ENCODE data around the gene CYP2D6.
"Not testable (repeated sequence)": the region's sequence is repeated elsewhere in the genome, so short reads cannot be mapped to it uniquely, and the experiment has no call there.

The CYP2D6 gene

GRCh38 chr22:42130639-42131431, at the start of gene CYP2D6:
Gene CYP2D6, minus strand, starts transcription at chr22:42130810. Its CDS starts 19 bp downstream, at chr22:42130791.
- DNase-seq (ENCODE audit: low read depth in 2 of 2) = not testable (repeated sequence)

DNA sequence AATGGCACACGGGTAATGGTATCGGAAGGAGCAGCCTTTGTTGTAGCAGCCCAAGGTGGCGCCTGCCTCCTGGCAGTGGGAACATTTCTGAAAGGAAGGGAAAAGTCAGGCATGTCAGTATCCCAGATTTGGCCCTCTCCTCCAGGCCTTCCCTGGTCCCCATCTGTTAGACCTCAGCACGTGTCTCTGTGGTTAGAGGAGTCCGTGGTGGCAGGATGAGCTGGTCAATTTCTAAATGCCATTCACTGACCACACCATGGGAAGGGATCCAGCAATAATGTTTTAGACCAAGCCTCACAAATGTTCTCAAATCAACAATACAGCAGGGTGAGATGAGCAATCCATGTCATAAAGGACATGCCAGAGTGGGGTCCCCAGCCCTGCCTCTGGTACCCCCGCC, 49.0 kb upstream of the CYP2D6 start:
- no peak for DNase-seq (ENCODE audit: low read depth in 2 of 2)

DNA sequence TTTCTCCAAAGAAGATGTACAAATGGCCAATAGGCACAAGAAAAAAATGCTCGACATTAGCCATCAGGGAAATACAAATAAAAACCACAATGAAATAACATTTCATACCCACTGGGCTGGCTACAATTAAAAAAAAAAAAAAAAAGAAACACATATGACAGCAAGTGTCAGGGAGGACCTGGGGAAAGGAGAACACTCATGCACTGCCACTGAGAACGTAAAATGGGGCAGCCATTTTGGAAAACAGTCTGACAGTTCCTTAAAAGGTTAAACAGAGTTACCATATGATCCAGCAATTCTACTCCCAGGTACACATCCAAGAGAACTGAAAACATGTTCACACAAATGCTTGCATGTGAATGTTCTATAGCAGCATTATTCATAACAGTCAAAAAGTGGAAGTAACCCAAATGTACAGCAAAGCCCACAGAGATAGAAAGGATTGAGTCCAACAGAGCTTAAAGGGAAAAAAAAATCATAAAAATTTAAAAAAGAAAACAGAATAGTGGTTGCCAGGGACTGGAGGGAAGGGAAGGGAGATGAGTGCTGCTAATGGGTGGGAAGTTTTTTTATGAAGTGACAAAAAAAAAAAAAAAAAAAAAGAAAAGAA, 48.4 kb upstream of the CYP2D6 start:
- no peak for DNase-seq (ENCODE audit: low read depth in 2 of 2)

GRCh38 chr22:42177891-42178336, 47.3 kb upstream of the CYP2D6 start:
- no peak for DNase-seq (ENCODE audit: low read depth in 2 of 2)

DNA sequence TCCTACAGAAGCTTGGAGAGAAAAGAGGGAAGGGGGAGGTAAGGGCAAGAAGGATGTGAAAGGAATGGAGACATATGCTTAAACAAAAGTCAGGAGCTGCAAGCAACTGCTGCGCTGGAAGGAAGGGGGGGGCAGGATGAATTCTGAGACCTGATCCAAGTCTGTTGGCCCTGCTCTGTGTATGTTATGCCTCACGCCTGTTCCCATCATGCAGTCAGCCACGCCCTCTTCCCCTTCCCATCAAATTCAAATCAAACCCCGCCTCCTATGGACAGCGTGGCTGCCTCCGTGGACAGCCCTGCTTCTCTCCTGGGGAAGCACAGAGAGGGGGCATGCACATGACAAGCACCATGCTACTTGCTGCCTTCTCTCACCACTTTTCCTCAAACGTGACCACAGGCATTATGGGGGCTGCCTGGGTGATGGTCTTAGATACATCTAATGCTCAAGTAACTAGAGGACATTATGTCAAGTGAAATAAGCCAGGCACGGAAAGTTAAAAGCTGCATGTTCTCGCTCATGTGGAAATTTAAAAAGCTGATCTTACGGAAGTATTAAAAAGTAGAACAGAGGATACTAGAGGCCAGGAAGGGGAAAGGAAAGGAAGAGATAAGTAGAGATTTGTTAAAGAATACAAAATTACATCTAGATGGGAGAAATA, 45.8 kb upstream of the CYP2D6 start:
- no peak for DNase-seq (ENCODE audit: low read depth in 2 of 2)

- DNase-seq (ENCODE audit: low read depth in 2 of 2) = no peak
These were observed 43.5 kb upstream of the CYP2D6 start for GRCh38 chr22:42174062-42174461.

GRCh38 chr22:42173183-42173926, 42.7 kb upstream of the CYP2D6 start:
- no peak for DNase-seq (ENCODE audit: low read depth in 2 of 2)

DNA sequence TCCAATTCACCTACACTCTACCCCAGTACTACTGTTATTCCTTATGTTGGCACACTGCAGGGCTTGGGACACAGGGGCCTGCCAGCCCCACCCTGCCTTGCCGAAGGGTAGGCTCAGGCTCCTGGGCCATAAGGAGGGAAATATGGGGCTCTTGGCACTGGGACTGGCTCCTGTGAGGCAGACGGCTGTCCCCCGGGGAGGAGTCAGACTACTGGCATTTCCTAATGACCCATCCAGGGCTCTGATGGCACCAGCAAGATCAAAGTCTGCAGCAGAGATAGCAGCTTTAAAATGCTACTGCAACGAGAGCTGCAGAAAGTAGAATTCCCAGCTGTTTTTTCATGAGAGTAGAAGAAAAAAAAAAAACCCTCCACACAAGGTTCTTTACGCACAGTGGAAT, 42.2 kb upstream of the CYP2D6 start:
- DNase-seq (ENCODE audit: low read depth in 2 of 2) = no peak

DNA sequence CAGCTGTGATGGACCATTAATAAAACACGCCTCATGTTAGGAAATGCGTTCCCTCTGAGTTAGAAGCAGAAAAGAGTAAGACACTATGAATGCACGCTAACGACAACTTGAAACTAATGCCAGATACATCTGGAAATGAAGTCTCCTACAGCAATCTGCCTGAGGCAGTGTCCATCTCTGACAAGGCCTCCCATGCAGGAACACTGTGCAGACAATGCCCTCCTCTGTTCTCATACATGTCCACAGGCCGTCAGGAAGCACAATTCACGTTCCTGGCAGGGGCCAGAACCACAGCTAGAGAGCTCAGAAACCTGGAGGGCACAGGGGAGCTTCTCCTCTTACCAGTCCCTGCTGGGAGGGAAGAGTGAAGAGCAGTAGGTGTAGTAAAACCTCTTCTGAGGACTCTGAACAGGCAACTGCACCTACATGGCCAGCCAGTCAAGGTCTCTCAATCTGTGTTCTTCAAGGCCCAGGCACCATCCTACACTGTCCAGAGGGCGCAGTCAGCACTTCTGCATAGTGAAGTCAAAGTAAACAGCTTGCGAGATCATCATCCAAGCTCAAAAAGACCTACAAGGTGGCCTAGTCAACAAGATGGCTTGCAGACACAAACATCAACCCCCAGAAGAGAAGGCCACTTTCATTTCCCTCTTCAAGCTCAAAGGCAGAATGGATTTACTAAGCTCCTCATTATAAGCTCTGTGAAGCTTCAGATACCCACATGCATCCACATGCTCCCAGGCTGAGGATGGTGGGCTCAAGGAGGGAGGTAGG, 41.5 kb upstream of the CYP2D6 start:
- DNase-seq (ENCODE audit: low read depth in 2 of 2) = no peak

- no peak for DNase-seq (ENCODE audit: low read depth in 2 of 2)
These were observed 40.8 kb upstream of the CYP2D6 start for GRCh38 chr22:42171417-42171816.

DNA sequence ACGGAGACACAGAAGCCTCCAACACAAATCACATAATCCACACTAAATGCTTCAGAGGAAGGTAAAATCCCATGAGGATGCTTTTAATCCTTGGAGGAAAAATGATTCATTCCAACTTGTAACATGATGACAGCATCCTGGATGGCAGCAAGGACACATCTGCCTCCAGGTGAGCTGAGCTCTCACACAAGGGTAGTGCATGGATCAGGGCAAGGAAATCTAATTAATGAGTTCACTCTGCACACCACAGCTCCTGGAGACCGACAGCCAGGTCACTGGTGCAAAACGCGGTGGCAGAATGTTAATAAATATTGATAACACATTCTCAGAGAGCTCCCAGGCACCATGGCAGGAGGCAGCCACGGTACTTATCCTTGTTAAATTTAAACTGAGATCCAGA, 40.3 kb upstream of the CYP2D6 start:
- DNase-seq (ENCODE audit: low read depth in 2 of 2) = no peak

GRCh38 chr22:42169055-42169469, 38.5 kb upstream of the CYP2D6 start:
- peak; percentile 10 to 49 for DNase-seq (ENCODE audit: low read depth in 2 of 2)

GRCh38 chr22:42168476-42168875, 37.9 kb upstream of the CYP2D6 start:
- DNase-seq (ENCODE audit: low read depth in 2 of 2) = no peak

GRCh38 chr22:42167066-42167465, 36.5 kb upstream of the CYP2D6 start:
- no peak for DNase-seq (ENCODE audit: low read depth in 2 of 2)

- no peak for DNase-seq (ENCODE audit: low read depth in 2 of 2)
These were observed 34.3 kb upstream of the CYP2D6 start for GRCh38 chr22:42164901-42165300.

DNA sequence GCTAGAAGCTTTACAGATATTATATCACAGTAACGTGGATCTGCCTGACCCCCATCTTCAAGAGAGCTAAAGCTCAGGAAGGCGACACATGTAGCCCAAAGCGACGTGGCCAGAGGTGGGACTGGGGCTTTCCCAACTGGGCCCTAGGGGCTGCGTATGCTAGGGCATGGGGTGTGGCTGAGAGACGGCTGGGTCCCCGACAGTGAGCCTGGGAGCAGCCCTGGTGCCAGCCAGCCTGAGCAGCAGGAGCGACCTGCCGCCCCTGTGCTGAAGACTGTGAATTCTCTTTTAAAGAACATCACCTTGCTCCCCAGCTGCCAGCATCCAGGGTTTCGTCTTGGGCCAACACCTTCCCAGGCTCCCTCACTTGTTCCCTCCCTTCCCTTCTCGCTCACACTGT, 32.9 kb upstream of the CYP2D6 start:
- DNase-seq (ENCODE audit: low read depth in 2 of 2) = no peak

GRCh38 chr22:42162728-42163489, 32.3 kb upstream of the CYP2D6 start:
- DNase-seq (ENCODE audit: low read depth in 2 of 2) = no peak

GRCh38 chr22:42160830-42161696, 30.5 kb upstream of the CYP2D6 start:
- no peak for DNase-seq (ENCODE audit: low read depth in 2 of 2)

- no peak for DNase-seq (ENCODE audit: low read depth in 2 of 2)
These were observed 29.6 kb upstream of the CYP2D6 start for GRCh38 chr22:42160251-42160650.
